Keratinocyte (primary cell): ENCODE data around the gene KDM6B. TPM values are rescaled to one million over a fixed set of nuclear protein-coding genes. Genes with fewer than 3 reads are reported as not detected.

ENCODE experiments used
- DNase-seq: peaks from one replicate; pipeline ENCODE4 v3.0.0-alpha.2; 2011; ENCODE audit warnings: low read depth, missing footprints, low spot score
- FAIRE-seq: peaks from 2 replicates; lab custom pipeline; 2011; peaks lifted over from hg19 to GRCh38; lab: Jason Lieb, UNC
- H2AFZ ChIP-seq: 2 replicates; pipeline ENCODE4 v1.6.0; 2012; ENCODE audit warnings: low read length, control low read depth, inconsistent platforms; ENCODE audit not compliant: control insufficient read depth
- H3K27ac ChIP-seq: 2 replicates; pipeline ENCODE4 v1.5.1; 2011; ENCODE audit warnings: low read length; ENCODE audit not compliant: control insufficient read depth, insufficient read depth
- H3K27me3 ChIP-seq: 3 replicates; pipeline ENCODE4 v1.6.0; 2011; ENCODE audit warnings: low read length; ENCODE audit not compliant: control insufficient read depth, insufficient read depth; ENCODE audit errors: extremely low read depth
- H3K36me3 ChIP-seq, 2 experiments: 2 replicates in 1 of 2; 3 replicates in 1 of 2; pipeline ENCODE4 v1.5.1; 2011; ENCODE audit warnings: low read length in 2 of 2, mild to moderate bottlenecking in 1 of 2; ENCODE audit not compliant: control insufficient read depth in 2 of 2, insufficient read depth in 2 of 2; ENCODE audit errors: extremely low read depth in 1 of 2
- H3K4me1 ChIP-seq: 3 replicates; pipeline ENCODE4 v1.5.1; 2011; ENCODE audit warnings: low read length; ENCODE audit not compliant: control insufficient read depth, insufficient read depth; ENCODE audit errors: extremely low read depth
- H3K4me2 ChIP-seq: 3 replicates; pipeline ENCODE4 v1.6.0; 2011; ENCODE audit warnings: low read depth, low read length; ENCODE audit not compliant: control insufficient read depth, insufficient read depth; ENCODE audit errors: extremely low read depth
- H3K4me3 ChIP-seq, 3 experiments: fragments of 200-600 bp in 1 of 3; sonication (generic) in 1 of 3; 2 replicates in 2 of 3; 3 replicates in 1 of 3; pipeline ENCODE4 v1.5.1; 2011 to 2016; ENCODE audit warnings: low read length in 3 of 3, mild to moderate bottlenecking in 3 of 3, control low read depth in 2 of 3, inconsistent platforms in 1 of 3, low read depth in 1 of 3, mixed read lengths in 1 of 3, mixed run types in 1 of 3, moderate library complexity in 1 of 3; ENCODE audit not compliant: control insufficient read depth in 2 of 3, insufficient read depth in 2 of 3; ENCODE audit errors: extremely low read depth in 1 of 3
- H3K79me2 ChIP-seq: 2 replicates; pipeline ENCODE4 v1.6.0; 2012; ENCODE audit warnings: low read length; ENCODE audit not compliant: control insufficient read depth, insufficient read depth
- H3K9ac ChIP-seq: 3 replicates; pipeline ENCODE4 v1.6.0; 2011; ENCODE audit warnings: low read length; ENCODE audit not compliant: control insufficient read depth, insufficient read depth; ENCODE audit errors: extremely low read depth
- H3K9me1 ChIP-seq: 3 replicates; pipeline ENCODE4 v1.6.0; 2011; ENCODE audit warnings: low read length; ENCODE audit not compliant: control insufficient read depth, insufficient read depth; ENCODE audit errors: extremely low read depth
- H3K9me3 ChIP-seq: 2 replicates; pipeline ENCODE4 v1.5.1; 2012; ENCODE audit warnings: low read depth, low read length; ENCODE audit not compliant: control insufficient read depth
- H4K20me1 ChIP-seq: 3 replicates; pipeline ENCODE4 v1.6.0; 2011; ENCODE audit warnings: low read length; ENCODE audit not compliant: control insufficient read depth, insufficient read depth; ENCODE audit errors: extremely low read depth
- EZH2 ChIP-seq: IDR thresholded peaks from one replicate; pipeline ENCODE4 v1.6.1; 2012; ENCODE audit warnings: inconsistent platforms, mild to moderate bottlenecking, low read length, moderate library complexity
- dilution Hi-C: fragments of 300-500 bp; cut with MboI; formaldehyde crosslinking; loops from one replicate; pipeline ENCODE4 v1.7.0; 2020; ENCODE audit warnings: low sequenced_read_pairs; ENCODE audit not compliant: extremely low pct_ligation_motif_present
- polyA plus RNA-seq, 5 experiments: library from polyadenylated mRNA; depleted of rRNA in 3 of 5; stranded (reverse) in 3 of 5; stranded (forward) in 1 of 5; unstranded in 1 of 5; fragments of >200 nt; gene quantifications; 1 replicate in 1 of 5; 2 replicates in 3 of 5; 3 replicates in 1 of 5; pipeline versions ENCODE4 v1.2.1 to v1.2.3, GENCODE V29; 2011 to 2012; ENCODE audit warnings: missing spikeins in 2 of 5, low read depth in 1 of 5, low replicate concordance in 1 of 5
- TF ChIP-seq, protein P1 (sequence below), 3 experiments: IDR thresholded peaks in 1 of 3; conservative IDR thresholded peaks in 1 of 3; optimal IDR thresholded peaks in 1 of 3; 2 replicates in 2 of 3; 3 replicates in 1 of 3; pipeline versions ENCODE3 to v1.5.1; 2011; ENCODE audit warnings: low read length in 3 of 3, mild to moderate bottlenecking in 3 of 3, moderate library complexity in 2 of 3, control low read depth in 1 of 3, inconsistent platforms in 1 of 3; ENCODE audit not compliant: insufficient read depth in 2 of 3; ENCODE audit errors: extremely low read depth in 1 of 3

The KDM6B gene
- polyA plus RNA-seq, 1 donor (not counting 4 experiments of a cell fraction or from before 2014, with no cell fraction given): 1.6 TPM

DNA sequence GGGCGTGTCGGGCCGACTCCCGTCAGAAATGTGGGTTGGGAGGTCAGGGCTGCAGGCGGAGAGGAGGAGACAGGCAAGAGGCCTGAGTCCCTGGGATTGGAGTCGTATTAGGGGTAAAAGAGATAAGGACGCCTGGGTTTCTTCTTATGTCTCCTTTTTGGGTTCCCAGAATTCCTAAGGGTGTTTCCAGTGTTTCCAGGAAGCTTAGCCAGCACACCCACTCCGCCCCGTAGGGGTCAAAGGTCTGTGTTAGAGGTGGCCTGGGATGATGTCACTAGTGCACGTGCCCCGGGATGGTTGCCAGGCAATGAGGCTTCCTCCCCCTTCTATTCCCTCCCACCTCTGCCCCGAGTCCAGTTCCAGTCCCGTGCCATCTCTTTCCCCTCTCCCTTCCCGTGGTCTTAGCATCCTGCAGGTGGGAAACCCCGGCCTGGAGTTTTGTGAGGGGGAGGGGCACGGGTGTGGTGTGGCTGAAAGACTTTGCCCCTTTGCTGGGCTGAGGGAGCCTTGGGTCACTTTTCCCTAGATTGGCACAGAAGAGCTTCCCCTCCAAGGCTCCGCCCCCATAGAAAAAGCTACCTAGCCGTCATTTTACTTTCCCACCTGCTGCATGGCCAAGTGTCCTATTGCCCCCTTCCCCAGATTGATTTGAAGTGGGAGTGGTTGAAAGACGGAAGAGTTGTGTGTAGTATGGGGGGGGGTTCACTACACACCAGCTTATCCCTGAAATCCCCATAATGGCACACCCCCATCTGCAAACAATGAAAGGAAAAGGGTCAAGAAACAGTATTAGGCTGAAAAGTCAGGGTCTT is 2.8 kb downstream of the KDM6B start:
- FAIRE-seq (peak; percentile 82), DNase-seq (no peak)
- H3K27me3 ChIP-seq: no peaks in the 10 kb centered on the region
- H3K9me1 ChIP-seq: no peaks in the 10 kb centered on the region
- peaks cover 5 to 8% of the 10 kb centered on the region in 2 experiments for H3K36me3 ChIP-seq
- H3K9ac ChIP-seq: peak overlapping the region; percentile 97
- H3K27ac ChIP-seq: peak overlapping the region; percentile 93
- no peaks in the 10 kb centered on the region for H3K9me3 ChIP-seq
- H3K4me2 ChIP-seq: peak overlapping the region; percentile 85
- peaks cover 47% of the 10 kb centered on the region for H3K4me1 ChIP-seq
- H4K20me1 ChIP-seq: no peaks in the 10 kb centered on the region
- TF ChIP-seq, protein P1, sequence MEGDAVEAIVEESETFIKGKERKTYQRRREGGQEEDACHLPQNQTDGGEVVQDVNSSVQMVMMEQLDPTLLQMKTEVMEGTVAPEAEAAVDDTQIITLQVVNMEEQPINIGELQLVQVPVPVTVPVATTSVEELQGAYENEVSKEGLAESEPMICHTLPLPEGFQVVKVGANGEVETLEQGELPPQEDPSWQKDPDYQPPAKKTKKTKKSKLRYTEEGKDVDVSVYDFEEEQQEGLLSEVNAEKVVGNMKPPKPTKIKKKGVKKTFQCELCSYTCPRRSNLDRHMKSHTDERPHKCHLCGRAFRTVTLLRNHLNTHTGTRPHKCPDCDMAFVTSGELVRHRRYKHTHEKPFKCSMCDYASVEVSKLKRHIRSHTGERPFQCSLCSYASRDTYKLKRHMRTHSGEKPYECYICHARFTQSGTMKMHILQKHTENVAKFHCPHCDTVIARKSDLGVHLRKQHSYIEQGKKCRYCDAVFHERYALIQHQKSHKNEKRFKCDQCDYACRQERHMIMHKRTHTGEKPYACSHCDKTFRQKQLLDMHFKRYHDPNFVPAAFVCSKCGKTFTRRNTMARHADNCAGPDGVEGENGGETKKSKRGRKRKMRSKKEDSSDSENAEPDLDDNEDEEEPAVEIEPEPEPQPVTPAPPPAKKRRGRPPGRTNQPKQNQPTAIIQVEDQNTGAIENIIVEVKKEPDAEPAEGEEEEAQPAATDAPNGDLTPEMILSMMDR (optimal IDR thresholded peaks at IDR 0.05 in 1 of 3, IDR thresholded peaks at IDR 0.05 in 1 of 3, conservative IDR thresholded peaks at IDR 0.05 in 1 of 3; ENCODE audit: extremely low read depth in 1 of 3, insufficient read depth in 2 of 3, low read length in 3 of 3): no peak
- TF ChIP-seq EZH2: no peak
- no peak overlapping the region for H2AFZ ChIP-seq
- dilution Hi-C loops: no loop called here
- peak overlapping the region; percentile 67 to 79 (median 78) for H3K4me3 ChIP-seq
- H3K79me2 ChIP-seq: peaks cover 7% of the 10 kb centered on the region

DNA sequence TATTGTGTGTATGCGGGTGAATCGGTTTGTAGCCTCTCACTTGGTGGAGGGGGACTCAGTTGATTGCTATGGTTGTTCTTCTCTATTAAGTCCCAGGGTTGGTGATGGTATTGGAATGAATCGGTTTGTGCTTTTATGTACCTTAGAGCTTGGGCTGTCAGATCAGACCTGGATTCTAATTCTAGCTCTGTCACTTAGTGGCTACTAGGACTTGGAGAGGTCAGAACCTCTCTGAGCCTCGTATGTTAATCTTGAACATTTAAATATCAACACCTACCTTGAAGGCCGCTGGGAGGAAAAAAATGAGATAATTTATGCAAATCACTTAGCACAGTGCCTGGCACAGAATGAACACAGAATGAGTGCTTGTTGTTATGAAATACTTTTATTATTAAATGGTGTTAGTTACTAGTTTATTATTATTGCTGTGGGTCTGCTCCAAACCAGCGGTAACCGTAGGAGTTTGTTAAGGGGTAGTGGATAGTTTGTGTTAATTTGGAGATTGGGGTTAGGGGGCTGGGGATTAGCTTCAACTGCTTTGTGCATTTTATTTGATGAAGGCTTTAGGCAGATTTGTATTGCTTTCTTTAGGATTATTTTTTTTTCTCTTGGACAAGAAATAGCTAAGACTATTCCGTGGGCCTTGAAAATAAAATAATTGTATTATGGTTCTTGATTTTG is 3.5 kb downstream of the KDM6B start:
- no peak for DNase-seq
- dilution Hi-C loops: no loop called here
- H3K4me1 ChIP-seq: peaks cover 50% of the 10 kb centered on the region

More for the DNA sequence above, 3.5 kb downstream of the KDM6B start:
- Histone ChIP-seq H3K4me2 (peak overlapping the region; percentile 85), H3K36me3 (peaks cover 5 to 8% of the 10 kb centered on the region in 2 experiments), H3K9ac (peak overlapping the region; percentile 60), H4K20me1 (no peaks in the 10 kb centered on the region), H2AFZ (no peak overlapping the region), H3K4me3 (peak overlapping the region; percentile 19 to 78 (median 36)), H3K79me2 (peaks cover 7% of the 10 kb centered on the region), H3K9me1 (no peaks in the 10 kb centered on the region), H3K27ac (peak overlapping the region; percentile 93), H3K27me3 (no peaks in the 10 kb centered on the region), H3K9me3 (no peaks in the 10 kb centered on the region)
- peak; percentile 46 for FAIRE-seq
- TF ChIP-seq EZH2: no peak
- TF ChIP-seq, protein P1 (optimal IDR thresholded peaks at IDR 0.05 in 1 of 3, IDR thresholded peaks at IDR 0.05 in 1 of 3, conservative IDR thresholded peaks at IDR 0.05 in 1 of 3; ENCODE audit: extremely low read depth in 1 of 3, insufficient read depth in 2 of 3, low read length in 3 of 3): no peak
